Measurements from ENCODE around the gene CARS1.

The CARS1 gene

DNA sequence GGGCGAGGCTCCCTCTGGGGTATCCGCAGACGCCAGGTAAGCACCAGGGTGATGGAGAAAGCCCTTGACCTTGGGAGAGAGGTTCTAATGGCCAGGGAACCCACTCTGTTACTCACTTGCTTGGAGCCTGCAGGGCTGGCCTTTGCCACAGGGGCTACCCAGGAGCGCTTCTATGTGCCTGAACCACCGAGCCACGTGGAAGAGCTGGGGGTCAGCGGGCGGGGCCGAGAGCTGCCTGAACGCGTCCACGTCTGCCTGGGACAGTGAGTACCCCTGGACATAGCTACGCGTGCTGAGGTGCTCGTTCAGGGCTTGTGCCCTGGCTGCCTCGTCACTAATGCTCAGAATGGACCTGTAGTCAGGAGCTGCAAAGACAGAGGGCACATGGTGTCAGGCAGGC is 9.6 kb downstream of the CARS1 start:
- no peak overlapping the region for H3K4me2 ChIP-seq
- H3K9ac ChIP-seq = no peak overlapping the region
- no peaks in the 10 kb centered on the region for H4K20me1 ChIP-seq (ENCODE audit: insufficient read depth)
- no peaks in the 10 kb centered on the region for H3K36me3 ChIP-seq (ENCODE audit: insufficient read depth)
- H3K4me3 ChIP-seq (IDR thresholded peaks at IDR 0.05; ENCODE audit: insufficient read depth, low read depth, low read length) = no peak overlapping the region
- H3K27me3 ChIP-seq (ENCODE audit: insufficient read depth, low read depth) = no peaks in the 10 kb centered on the region
- TF ChIP-seq, protein P1, sequence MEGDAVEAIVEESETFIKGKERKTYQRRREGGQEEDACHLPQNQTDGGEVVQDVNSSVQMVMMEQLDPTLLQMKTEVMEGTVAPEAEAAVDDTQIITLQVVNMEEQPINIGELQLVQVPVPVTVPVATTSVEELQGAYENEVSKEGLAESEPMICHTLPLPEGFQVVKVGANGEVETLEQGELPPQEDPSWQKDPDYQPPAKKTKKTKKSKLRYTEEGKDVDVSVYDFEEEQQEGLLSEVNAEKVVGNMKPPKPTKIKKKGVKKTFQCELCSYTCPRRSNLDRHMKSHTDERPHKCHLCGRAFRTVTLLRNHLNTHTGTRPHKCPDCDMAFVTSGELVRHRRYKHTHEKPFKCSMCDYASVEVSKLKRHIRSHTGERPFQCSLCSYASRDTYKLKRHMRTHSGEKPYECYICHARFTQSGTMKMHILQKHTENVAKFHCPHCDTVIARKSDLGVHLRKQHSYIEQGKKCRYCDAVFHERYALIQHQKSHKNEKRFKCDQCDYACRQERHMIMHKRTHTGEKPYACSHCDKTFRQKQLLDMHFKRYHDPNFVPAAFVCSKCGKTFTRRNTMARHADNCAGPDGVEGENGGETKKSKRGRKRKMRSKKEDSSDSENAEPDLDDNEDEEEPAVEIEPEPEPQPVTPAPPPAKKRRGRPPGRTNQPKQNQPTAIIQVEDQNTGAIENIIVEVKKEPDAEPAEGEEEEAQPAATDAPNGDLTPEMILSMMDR (conservative IDR thresholded peaks at IDR 0.05; ENCODE audit: low read depth, low read length) = no peak
- H3K27ac ChIP-seq = no peak overlapping the region; the same call in 1 of the 2 replicates
- peaks cover 67% of the 10 kb centered on the region for H3K79me2 ChIP-seq (ENCODE audit: insufficient read depth, low read depth)
- no peak overlapping the region for H2AFZ ChIP-seq (ENCODE audit: low read depth)
- peaks cover 51% of the 10 kb centered on the region for H3K4me1 ChIP-seq (ENCODE audit: low read depth, poor library complexity, severe bottlenecking)

DNA sequence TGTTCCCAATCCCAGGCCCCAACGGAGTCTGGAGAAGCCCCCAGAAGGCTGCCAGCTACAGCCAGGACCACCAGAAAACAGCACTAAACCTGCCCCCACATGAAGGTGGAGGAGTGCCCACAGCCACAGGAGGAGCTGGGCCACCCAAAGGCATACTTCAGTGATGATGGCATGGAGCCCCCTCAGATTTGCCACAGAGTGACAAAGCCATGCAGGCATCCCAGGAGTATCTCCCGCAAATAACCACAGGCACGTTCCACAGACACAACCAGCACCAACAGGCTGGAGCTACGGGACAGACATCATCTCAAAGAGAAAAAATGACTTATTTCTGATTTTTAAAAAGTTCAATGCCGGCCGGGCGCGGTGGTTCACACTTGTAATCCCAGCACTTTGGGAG is 10.6 kb downstream of the CARS1 start:
- Histone ChIP-seq H3K9ac (no peak overlapping the region), H3K36me3 (ENCODE audit: insufficient read depth) (no peaks in the 10 kb centered on the region), H3K4me1 (ENCODE audit: low read depth, poor library complexity, severe bottlenecking) (peaks cover 41% of the 10 kb centered on the region), H4K20me1 (ENCODE audit: insufficient read depth) (no peaks in the 10 kb centered on the region), H2AFZ (ENCODE audit: low read depth) (no peak overlapping the region), H3K27me3 (ENCODE audit: insufficient read depth, low read depth) (no peaks in the 10 kb centered on the region), H3K79me2 (ENCODE audit: insufficient read depth, low read depth) (peaks cover 57% of the 10 kb centered on the region), H3K27ac (no peak overlapping the region), H3K4me3 (IDR thresholded peaks at IDR 0.05; ENCODE audit: insufficient read depth, low read depth, low read length) (no peak overlapping the region), H3K4me2 (no peak overlapping the region)
- TF ChIP-seq, protein P1 (conservative IDR thresholded peaks at IDR 0.05; ENCODE audit: low read depth, low read length) = no peak

DNA sequence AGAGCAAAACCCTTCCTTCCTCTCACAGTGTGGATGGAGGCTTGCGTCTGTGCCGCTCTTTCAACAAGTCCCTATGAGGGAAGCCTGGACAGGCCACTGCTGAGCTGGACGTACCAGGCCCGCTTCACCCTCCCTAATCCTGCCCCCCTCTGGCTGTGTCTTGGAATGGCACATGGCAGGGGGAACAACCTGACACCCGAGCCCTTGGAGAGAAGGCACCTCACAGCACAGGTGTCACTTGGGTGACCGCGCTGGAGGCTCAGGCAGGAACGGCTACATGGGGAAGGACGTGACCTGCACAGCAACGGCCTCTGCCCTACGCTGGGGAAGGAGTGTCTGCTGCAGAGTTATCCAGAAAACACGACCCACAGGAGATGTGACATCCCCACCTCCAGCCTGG is 11.0 kb downstream of the CARS1 start:
- H3K27me3 ChIP-seq (ENCODE audit: insufficient read depth, low read depth) = no peaks in the 10 kb centered on the region
- H3K4me1 ChIP-seq (ENCODE audit: low read depth, poor library complexity, severe bottlenecking) = peaks cover 37% of the 10 kb centered on the region
- no peak overlapping the region for H3K9ac ChIP-seq
- H3K79me2 ChIP-seq (ENCODE audit: insufficient read depth, low read depth) = peaks cover 52% of the 10 kb centered on the region
- H3K27ac ChIP-seq = no peak overlapping the region
- no peak overlapping the region for H2AFZ ChIP-seq (ENCODE audit: low read depth)
- no peak overlapping the region for H3K4me2 ChIP-seq
- H3K4me3 ChIP-seq (IDR thresholded peaks at IDR 0.05; ENCODE audit: insufficient read depth, low read depth, low read length) = no peak overlapping the region
- no peaks in the 10 kb centered on the region for H3K36me3 ChIP-seq (ENCODE audit: insufficient read depth)
- no peaks in the 10 kb centered on the region for H4K20me1 ChIP-seq (ENCODE audit: insufficient read depth)
- TF ChIP-seq, protein P1 (conservative IDR thresholded peaks at IDR 0.05; ENCODE audit: low read depth, low read length) = no peak

DNA sequence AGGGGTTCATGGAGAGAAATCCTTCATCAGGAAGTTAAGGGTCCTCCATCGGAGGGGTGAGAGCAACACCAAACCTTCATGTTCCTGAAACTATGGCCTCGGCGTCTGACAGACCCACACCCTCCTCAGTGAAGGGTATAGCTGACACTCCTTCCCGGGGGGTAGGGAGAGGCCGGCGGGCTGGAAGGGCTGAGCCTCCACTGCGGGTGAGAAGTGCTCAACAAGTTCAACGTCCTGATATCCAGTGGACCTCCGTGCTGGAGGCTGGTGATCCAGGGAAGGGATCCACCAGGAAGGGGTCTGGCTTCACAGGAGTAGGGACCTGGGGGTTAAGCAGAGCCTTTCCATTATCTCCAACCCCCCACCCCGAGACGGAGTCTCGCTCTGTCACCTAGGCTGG is 12.3 kb downstream of the CARS1 start:
- TF ChIP-seq, protein P1 (conservative IDR thresholded peaks at IDR 0.05; ENCODE audit: low read depth, low read length) = no peak
- Histone ChIP-seq H3K27ac (no peak overlapping the region), H3K4me2 (no peak overlapping the region), H3K4me3 (IDR thresholded peaks at IDR 0.05; ENCODE audit: insufficient read depth, low read depth, low read length) (no peak overlapping the region), H3K36me3 (ENCODE audit: insufficient read depth) (no peaks in the 10 kb centered on the region), H3K9ac (no peak overlapping the region), H3K79me2 (ENCODE audit: insufficient read depth, low read depth) (peaks cover 43% of the 10 kb centered on the region), H4K20me1 (ENCODE audit: insufficient read depth) (no peaks in the 10 kb centered on the region), H2AFZ (ENCODE audit: low read depth) (no peak overlapping the region), H3K4me1 (ENCODE audit: low read depth, poor library complexity, severe bottlenecking) (peaks cover 24% of the 10 kb centered on the region), H3K27me3 (ENCODE audit: insufficient read depth, low read depth) (no peaks in the 10 kb centered on the region)
